ENCODE measurements around the gene AGAP2. TPM values are rescaled to one million over a fixed set of nuclear protein-coding genes. Genes with fewer than 3 reads are reported as not detected.

The AGAP2 gene
- total and polyA plus RNA-seq, 2 of the 13 experiments (the other 11 are each of a cell fraction or from before 2014, with no cell fraction given) = 0.38 to 0.45 TPM

- TF ChIP-seq LCORL (IDR thresholded peaks at IDR 0.05) = no peak
- TF ChIP-seq LCORL (CRISPR knock-in tag; IDR thresholded peaks at IDR 0.05) = peak; percentile 70
- TF ChIP-seq DMTF1 (CRISPR knock-in tag; IDR thresholded peaks at IDR 0.05) = no peak
- no peak for TF ChIP-seq ZNF850 (CRISPR knock-in tag; conservative IDR thresholded peaks at IDR 0.05)
- peak; percentile 68 for TF ChIP-seq GFI1 (CRISPR knock-in tag; IDR thresholded peaks at IDR 0.05; ENCODE audit: borderline replicate concordance)
- TF ChIP-seq ZNF207 (IDR thresholded peaks at IDR 0.05; ENCODE audit: borderline replicate concordance) = no peak
- TF ChIP-seq AGO1 (IDR thresholded peaks at IDR 0.05; ENCODE audit: low read depth, low read length, poor library complexity, severe bottlenecking) = peak; percentile 87
- TF ChIP-seq ZNF224 (CRISPR knock-in tag; IDR thresholded peaks at IDR 0.05) = no peak
- no peak for TF ChIP-seq ZBTB2 (CRISPR knock-in tag; IDR thresholded peaks at IDR 0.05; ENCODE audit: low read depth)
- TF ChIP-seq ZNF281 (CRISPR knock-in tag; IDR thresholded peaks at IDR 0.05; ENCODE audit: borderline replicate concordance) = peak; percentile 14; the same call in 1 of the 2 replicates
- no peak for TF ChIP-seq HMG20B (CRISPR knock-in tag; conservative IDR thresholded peaks at IDR 0.05)
- TF ChIP-seq TOPORS (CRISPR knock-in tag; IDR thresholded peaks at IDR 0.05) = no peak
- TF ChIP-seq U2AF1 (optimal IDR thresholded peaks at IDR 0.05; ENCODE audit: low read depth, low read length) = no peak
- TF ChIP-seq ZBTB49 (CRISPR knock-in tag; IDR thresholded peaks at IDR 0.05; ENCODE audit: borderline replicate concordance) = no peak
- TF ChIP-seq MAX (IDR thresholded peaks at IDR 0.05) = peak; percentile 89
- TF ChIP-seq KDM4B (CRISPR knock-in tag; IDR thresholded peaks at IDR 0.05) = no peak
- TF ChIP-seq JUND (CRISPR knock-in tag; IDR thresholded peaks at IDR 0.05) = no peak
- TF ChIP-seq NRL (CRISPR knock-in tag; IDR thresholded peaks at IDR 0.05; ENCODE audit: borderline replicate concordance) = peak; percentile 48; the same call in 1 of the 2 replicates
- TF ChIP-seq HMGA1 (CRISPR knock-in tag; conservative IDR thresholded peaks at IDR 0.05) = no peak
- TF ChIP-seq RXRA (CRISPR knock-in tag; IDR thresholded peaks at IDR 0.05) = peak; percentile 69
- TF ChIP-seq CCDC6 (CRISPR knock-in tag; IDR thresholded peaks at IDR 0.05) = no peak; the same call in 1 of the 2 replicates
Measured at GRCh38 chr12:57782608-57783465, 44.3 kb upstream of the AGAP2 start, which contains the start of gene TSFM (continued).
